Measurements from ENCODE around the gene NRTN.
"Not testable (repeated sequence)": the region's sequence is repeated elsewhere in the genome, so short reads cannot be mapped to it uniquely, and the experiment has no call there.

Gene NRTN

GRCh38 chr19:5839065-5840017, 34.5 kb downstream of the NRTN start, which contains the start of gene FUT6:
Gene FUT6 (minus strand): TSS chr19:5839702. CDS start chr19:5832567, 7,135 bp downstream.
- no peak for ATAC-seq

DNA sequence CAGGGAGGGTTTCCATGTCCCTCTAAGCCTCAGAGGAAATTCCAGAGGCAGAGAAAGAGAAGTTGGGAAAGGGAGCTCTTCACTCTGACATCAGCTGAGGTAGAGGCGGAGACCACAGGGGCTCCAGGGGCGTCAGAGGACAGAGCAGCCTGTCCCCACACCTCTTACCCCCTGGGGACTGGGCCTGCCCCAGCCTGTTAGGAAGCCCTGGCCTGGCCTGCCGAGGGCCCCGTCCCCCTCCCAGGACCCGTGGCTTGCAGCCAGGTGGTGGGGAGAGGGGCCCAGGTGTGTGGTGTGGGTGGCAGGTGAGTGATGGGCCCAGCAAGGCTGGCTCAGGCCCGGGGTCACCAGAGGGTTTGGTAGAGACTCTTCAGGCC, 36.9 kb downstream of the NRTN start:
- not testable (repeated sequence) for ATAC-seq

- no peak for ATAC-seq
Observed at GRCh38 chr19:5843295-5843927, 38.5 kb downstream of the NRTN start.

- no peak for ATAC-seq
Observed at GRCh38 chr19:5844456-5845433, 39.9 kb downstream of the NRTN start.

- ATAC-seq: not testable (repeated sequence)
Observed at GRCh38 chr19:5847846-5848245, 43.0 kb downstream of the NRTN start.

DNA sequence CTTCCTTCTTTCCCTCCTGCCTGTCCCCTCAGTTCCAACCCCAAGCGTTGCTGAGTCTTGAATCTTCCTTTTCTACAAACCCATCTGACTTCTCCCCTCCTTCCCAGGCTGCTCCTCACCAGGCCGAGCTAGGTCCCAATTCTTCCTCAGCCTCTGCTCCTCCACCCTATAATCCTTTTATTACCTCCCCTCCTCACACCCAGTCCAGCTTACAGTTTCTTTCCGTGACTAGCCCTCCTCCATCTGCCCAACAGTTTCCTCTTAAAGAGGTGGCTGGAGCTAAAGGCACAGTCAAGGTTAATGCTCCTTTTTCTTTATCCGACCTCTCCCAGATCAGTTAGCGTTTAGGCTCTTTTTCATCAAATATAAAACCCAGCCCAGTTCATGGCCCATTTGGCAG, 43.8 kb downstream of the NRTN start:
- not testable (repeated sequence) for ATAC-seq

- no peak for ATAC-seq
Observed at GRCh38 chr19:5850189-5850588, 45.3 kb downstream of the NRTN start.

- ATAC-seq: no peak
Observed at GRCh38 chr19:5850743-5851293, 46.0 kb downstream of the NRTN start.

DNA sequence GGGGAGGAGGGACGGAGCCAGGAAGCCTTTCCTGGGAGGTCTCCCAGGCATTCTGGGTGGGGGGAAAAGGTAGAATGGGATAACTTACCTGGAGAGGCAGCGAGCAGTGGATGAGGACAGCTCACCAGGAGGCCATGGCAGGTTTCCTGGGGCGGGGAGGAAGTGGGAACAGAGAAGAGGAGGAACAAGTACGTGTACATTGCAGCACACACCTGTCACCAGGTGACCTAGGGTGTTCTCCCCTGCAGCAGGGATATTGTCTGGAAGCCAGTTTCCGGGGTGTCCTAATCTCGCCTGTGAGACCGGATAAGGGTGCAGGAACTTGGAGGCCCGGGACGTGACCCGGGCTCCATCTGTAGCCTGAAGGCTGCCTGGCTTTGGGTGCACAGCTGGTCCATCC, 46.4 kb downstream of the NRTN start, which contains the start of gene FUT3:
Gene FUT3, minus strand, starts transcription at position 148 of the 400 bp plus-strand sequence.
- ATAC-seq: no peak

DNA sequence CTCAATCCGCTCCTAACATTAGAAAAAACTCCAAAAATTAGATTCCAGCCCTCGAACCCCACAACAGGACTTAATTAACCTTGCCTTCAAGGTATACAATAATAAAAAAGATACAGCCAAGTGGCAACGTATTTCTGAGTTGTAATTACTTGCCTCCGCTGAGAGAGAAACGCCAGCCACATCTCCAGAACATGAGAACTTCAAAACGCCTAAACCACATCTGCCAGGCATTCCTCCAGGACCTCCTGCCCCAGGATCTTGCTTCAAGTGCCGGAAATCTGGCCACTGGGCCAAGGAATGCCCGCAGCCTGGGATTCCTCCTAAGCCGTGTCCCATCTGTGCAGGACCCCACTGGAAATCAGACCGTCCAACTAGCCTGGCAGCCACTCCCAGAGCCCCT, 49.3 kb downstream of the NRTN start:
- not testable (repeated sequence) for ATAC-seq

- ATAC-seq: not testable (repeated sequence)
Observed at GRCh38 chr19:5855151-5855550, 50.3 kb downstream of the NRTN start.

DNA sequence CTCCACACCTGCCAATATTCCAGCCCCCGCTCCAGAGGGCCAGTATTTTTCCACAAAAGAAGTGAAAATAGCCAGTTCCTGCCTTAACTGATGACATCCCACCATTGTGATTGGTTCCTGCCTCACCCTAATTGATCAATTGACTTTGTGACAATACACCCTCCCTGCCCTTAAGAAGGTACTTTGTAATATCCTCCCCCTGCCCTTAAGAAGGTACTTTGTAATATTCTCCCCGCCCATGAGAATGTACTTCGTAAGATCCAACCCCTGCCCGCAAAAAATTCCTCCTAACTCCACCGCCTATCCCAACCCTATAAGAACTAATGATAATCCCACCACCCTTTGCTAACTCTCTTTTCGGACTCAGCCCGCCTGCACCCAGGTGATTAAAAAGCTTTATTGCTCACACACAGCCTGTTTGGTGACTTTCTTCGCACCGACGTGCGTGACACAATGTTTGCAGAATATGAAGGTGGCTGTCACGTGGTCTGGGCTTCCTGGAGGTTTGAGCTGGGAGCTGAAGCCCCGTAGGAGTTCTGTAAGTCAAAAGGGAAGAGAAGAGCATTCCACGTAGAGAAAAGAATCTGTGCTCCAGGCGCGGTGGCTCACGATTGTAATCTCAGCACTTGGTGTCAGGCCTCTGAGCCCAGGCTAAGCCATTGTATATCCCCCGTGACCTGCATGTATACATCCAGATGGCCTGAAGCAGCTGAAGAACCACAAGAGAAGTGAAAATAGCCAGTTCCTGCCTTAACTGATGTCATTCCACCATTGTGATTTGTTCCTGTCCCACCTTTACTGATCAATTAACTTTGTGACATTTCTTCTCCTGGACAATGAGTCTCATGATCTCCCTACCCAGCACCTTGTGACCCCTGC, 52.6 kb downstream of the NRTN start:
- ATAC-seq: no peak

GRCh38 chr19:5863030-5863665, 58.3 kb downstream of the NRTN start:
- ATAC-seq: no peak

DNA sequence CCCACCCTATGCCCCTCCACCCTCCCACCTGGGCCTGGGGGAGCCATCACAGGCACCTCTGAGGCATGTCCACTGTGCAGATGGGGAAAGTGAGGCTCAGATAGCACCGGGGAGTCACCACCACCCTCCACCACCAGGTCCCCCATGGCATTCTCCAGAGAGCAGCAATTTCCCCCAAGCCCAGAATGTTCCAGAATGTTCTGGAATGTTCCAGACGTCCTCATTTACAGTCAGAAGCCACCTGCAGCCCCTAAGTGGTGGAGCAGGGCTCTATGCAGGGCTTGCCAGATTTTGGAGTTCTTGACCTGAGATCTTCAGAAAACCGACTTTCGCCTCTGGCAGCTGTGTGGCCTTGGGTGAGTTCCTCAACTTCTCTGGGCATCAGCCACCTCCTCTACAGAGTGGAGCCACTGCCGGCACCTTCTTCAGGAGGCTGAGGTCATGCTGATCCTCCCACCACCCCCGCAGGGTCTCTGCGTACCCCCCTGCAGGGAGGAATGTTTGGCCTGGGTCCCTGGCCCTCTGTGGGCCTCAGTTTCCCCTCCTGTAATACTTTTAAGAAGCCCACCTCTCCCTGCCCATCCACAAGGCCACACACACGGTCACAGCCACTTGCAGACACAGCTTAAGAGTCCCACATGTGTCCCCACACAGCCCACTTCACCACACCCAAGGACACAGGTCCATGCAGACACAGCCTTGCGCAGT, 59.3 kb downstream of the NRTN start:
- ATAC-seq: no peak

GRCh38 chr19:5864725-5865486, 60.0 kb downstream of the NRTN start:
- no peak for ATAC-seq

GRCh38 chr19:5865772-5866171, 60.9 kb downstream of the NRTN start:
- no peak for ATAC-seq

- no peak for ATAC-seq
Observed at GRCh38 chr19:5867201-5868136, 62.6 kb downstream of the NRTN start.

GRCh38 chr19:5870986-5871394, 66.1 kb downstream of the NRTN start:
- no peak for ATAC-seq
